ENCODE data around the gene TGFBR3.

GRCh38 chr1:91883470-91883869 is 2.5 kb downstream of the TGFBR3 start:
- no peak for TF ChIP-seq EGR1 (IDR thresholded peaks at IDR 0.05; ENCODE audit: borderline replicate concordance, low read depth, low read length)
- TF ChIP-seq TBP (IDR thresholded peaks at IDR 0.05; ENCODE audit: low read depth, low read length) = no peak
- TF ChIP-seq PHF8 (conservative IDR thresholded peaks at IDR 0.05; ENCODE audit: low read depth, low read length) = no peak
- no peak for TF ChIP-seq EP300 (IDR thresholded peaks at IDR 0.05; ENCODE audit: borderline replicate concordance in 1 of 2, low read depth in 2 of 2, low read length in 2 of 2)
- no peak for TF ChIP-seq GTF2F1 (IDR thresholded peaks at IDR 0.05; ENCODE audit: borderline replicate concordance, low read depth, low read length)
- TF ChIP-seq RNF2 (IDR thresholded peaks at IDR 0.05; ENCODE audit: borderline replicate concordance, low read depth, low read length, missing control alignments, poor library complexity, severe bottlenecking) = no peak
- TF ChIP-seq YY1 (IDR thresholded peaks at IDR 0.05; ENCODE audit: low read depth, low read length) = no peak

All from H1 (cell line).